GM12801 (cell line): Measurements from ENCODE around the gene PUSL1.

Experiments used
- TF ChIP-seq, protein P1 (sequence below): IDR thresholded peaks from one replicate; pipeline ENCODE4 v1.5.1; 2011; ENCODE audit warnings: control low read depth; ENCODE audit not compliant: insufficient read length; ENCODE audit errors: extremely low read depth

PUSL1 gene

DNA sequence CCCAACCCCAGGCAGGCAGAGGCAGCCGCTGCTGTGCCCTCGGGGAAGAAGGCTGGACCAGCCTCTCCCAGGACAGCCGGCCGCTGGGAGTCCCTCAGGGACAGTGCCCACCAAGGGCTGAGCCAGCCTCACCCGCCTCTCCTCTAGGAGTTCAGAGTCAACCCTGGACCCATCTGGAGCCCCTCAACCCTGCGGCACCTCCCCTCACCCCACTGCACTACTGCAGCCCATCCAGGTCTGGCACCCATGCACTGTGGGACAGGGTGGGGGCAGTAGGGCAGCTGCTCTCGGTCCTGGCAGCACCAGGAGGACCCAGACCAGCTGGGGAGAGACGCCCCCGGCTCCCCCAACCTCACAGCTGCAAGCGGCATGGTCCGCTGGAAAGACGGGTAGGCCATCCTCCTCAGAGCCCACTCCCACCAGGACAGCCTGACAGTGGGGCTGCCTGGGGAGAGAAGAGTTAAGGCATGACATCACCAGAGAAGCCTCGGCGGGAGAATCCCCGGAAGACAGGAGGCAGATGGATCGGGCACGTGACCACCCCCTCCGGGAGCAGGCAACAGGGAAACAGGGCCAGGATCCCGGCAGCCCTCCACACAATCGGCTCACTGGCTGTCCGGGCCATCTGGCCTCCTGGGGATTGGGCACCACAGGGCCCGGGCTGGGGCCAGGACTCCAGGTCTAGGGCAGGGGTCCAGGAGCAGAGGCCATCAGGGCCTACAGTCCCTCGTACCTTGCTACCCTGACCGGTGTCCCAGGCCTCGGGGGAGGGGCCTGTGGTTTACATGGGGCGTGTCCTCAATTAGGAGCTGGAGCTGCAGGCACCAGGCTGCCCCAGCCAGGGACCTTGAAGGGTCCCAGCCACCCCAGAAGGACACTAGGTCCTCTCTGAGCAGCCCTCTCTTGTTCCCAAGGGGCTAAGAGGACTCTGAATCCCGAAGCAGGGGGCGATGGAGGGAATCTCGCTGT is 3.8 kb upstream of the PUSL1 start:
- TF ChIP-seq, protein P1, sequence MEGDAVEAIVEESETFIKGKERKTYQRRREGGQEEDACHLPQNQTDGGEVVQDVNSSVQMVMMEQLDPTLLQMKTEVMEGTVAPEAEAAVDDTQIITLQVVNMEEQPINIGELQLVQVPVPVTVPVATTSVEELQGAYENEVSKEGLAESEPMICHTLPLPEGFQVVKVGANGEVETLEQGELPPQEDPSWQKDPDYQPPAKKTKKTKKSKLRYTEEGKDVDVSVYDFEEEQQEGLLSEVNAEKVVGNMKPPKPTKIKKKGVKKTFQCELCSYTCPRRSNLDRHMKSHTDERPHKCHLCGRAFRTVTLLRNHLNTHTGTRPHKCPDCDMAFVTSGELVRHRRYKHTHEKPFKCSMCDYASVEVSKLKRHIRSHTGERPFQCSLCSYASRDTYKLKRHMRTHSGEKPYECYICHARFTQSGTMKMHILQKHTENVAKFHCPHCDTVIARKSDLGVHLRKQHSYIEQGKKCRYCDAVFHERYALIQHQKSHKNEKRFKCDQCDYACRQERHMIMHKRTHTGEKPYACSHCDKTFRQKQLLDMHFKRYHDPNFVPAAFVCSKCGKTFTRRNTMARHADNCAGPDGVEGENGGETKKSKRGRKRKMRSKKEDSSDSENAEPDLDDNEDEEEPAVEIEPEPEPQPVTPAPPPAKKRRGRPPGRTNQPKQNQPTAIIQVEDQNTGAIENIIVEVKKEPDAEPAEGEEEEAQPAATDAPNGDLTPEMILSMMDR = no peak

DNA sequence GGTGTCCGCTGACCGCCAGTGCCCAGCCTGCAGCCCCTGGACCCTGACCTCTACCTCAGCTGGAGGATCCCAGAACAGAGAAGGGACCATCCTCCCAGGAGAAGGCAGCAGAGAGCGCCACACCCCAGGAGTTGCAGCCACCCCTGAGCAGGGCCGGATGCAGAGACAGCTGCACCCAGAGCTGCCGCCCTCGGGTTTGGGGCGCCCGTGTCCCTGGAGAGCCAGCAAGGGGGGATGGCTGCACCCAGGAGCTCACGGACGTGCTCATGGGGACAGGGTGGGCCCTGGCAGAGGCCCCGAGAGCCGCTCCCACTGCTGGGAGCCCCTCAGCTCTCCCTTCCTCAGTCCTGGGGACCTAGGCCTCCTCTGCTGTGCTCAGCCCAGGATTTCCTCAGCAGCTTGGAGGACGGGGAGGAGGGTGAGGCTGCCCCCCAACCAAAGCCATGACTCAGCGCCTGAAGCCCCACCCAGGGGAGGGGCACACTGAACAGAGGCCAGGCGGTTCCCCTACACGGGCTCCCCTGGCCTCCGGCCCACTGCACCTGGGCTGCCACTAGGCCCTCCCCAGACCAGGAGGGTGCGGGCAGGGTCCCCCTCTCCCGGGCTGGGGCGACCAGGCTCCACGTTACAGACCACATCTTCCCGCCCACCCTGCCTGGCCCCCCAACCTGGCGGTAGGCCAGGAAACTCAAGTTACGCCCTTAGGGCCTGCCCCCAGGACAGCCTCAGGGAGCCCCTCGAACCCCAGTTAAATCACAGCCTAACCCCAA is 2.9 kb upstream of the PUSL1 start:
- TF ChIP-seq, protein P1 = no peak

- TF ChIP-seq, protein P1 = no peak
Observed at GRCh38 chr1:1306070-1306660, 2.2 kb upstream of the PUSL1 start.

DNA sequence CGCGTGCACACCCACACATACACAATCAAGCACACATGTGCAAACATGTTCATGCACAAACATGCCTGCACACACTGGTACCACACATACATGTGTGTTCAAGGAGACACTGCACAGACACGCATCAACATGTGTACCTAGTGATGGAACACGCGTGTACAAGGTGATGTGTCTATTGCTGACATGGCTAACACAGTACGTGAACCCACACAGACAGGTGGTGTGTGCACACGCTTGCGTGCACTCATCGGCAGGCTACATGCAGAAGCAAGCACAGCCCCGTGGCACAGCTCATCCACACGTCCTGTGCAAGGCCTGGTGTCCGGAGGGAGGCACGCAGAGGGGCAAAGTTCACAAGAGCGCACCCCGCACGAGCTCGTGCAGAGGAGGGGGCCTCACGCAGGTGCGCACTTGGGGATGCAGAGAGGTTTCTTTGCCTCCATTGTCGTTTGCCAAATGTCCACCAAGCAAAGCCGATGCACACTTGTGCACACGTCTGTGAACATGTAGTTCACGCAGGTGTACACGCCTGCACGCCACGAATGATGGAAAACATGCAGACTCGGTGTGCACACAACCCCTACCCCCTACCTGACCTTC is 1.6 kb upstream of the PUSL1 start:
- TF ChIP-seq, protein P1 = no peak

- TF ChIP-seq, protein P1 = no peak
Observed at GRCh38 chr1:1307261-1307922, 1.0 kb upstream of the PUSL1 start.

- TF ChIP-seq, protein P1 = no peak
Observed at GRCh38 chr1:1308756-1309250, 406 bp downstream of the PUSL1 start.
